Right lobe of liver (tissue), 6 donors: Measurements from ENCODE around the gene TNFRSF21. TPM values are rescaled to one million over a fixed set of nuclear protein-coding genes. Genes with fewer than 3 reads are reported as not detected.

Experiments
- ATAC-seq, 4 donors: fragments of 200-7000 bp; cut with Tn5 transposase; one replicate each; pipeline ENCODE4 v1.9.1; 2020; ENCODE audit warnings: mild to moderate bottlenecking in 4 of 4, moderate library complexity in 4 of 4
- DNase-seq, 3 donors: peaks; one replicate each; pipeline ENCODE4 v3.0.0-alpha.2; 2020
- H3K27ac ChIP-seq, 3 donors: fragments of 200-600 bp; one replicate each; pipeline ENCODE4 v1.8.0; 2022
- H3K27me3 ChIP-seq, 2 donors: fragments of 200-600 bp; one replicate each; pipeline ENCODE4 v1.8.0; 2022
- H3K36me3 ChIP-seq, 4 donors: fragments of 200-600 bp; sonication (generic) in 1 of 4; one replicate each; pipeline versions ENCODE4 v1.5.1 to v1.8.0; 2017 to 2022; ENCODE audit warnings: control low read depth in 1 of 4
- H3K4me1 ChIP-seq, 4 donors: fragments of 200-600 bp; sonication (generic) in 1 of 4; one replicate each; pipeline versions ENCODE4 v1.5.1 to v1.8.0; 2017 to 2022; ENCODE audit warnings: control low read depth in 1 of 4
- H3K4me3 ChIP-seq, 3 donors: fragments of 200-600 bp; one replicate each; pipeline ENCODE4 v1.8.0; 2022
- H3K9me3 ChIP-seq, 4 donors: fragments of 200-600 bp; sonication (generic) in 1 of 4; one replicate each; pipeline versions ENCODE4 v1.5.1 to v1.8.0; 2017 to 2022; ENCODE audit warnings: control low read depth in 1 of 4
- POLR2A ChIP-seq: fragments of 450-650 bp; IDR thresholded peaks from one replicate; pipeline ENCODE4 v1.6.1; 2017; ENCODE audit warnings: antibody characterized with exemption, mild to moderate bottlenecking
- WGBS: methylation state at CpG from one replicate; pipeline ENCODE4 v1.1.6; 2018; ENCODE audit warnings: low coverage, low lambda C conversion rate; ENCODE audit not compliant: insufficient coverage; ENCODE audit errors: missing lambda C conversion rate; 5-methylcytosine and 5-hydroxymethylcytosine counted together
- intact Hi-C, 2 donors: fragments of 100-400 bp; cut with DNase I; formaldehyde crosslinking; loops; one replicate each; pipeline versions ENCODE4 v1.11.2 to v1.14.1; 2022
- total RNA-seq, 6 experiments: library from RNA; depleted of rRNA in 2 of 6; stranded (reverse); fragments of >200 nt in 2 of 6; fragmentation: NEBNext Ultra II Directional in 3 of 6; extraction: Animal tissue kit (Norgen Biotek cat#: 25700) in 3 of 6; gene quantifications; one replicate each; pipeline versions ENCODE4 v1.1.0 to v1.2.4, GENCODE V29; 2016 to 2023
- TF ChIP-seq, protein P1 (sequence below), 4 donors: fragments of 200-600 bp in 3 of 4; fragments of 450-650 bp in 1 of 4; IDR thresholded peaks; one replicate each; pipeline versions ENCODE4 v1.5.1 to v1.8.0; 2016 to 2022; ENCODE audit warnings: antibody characterized with exemption in 4 of 4, mild to moderate bottlenecking in 2 of 4
- donor health status: DM: no; HTN: yes; CAD: no.
- donor health status: DM: no; HTN: no; CAD: no.
- donor health status: DM: no; HTN: no; CAD: no.
- donor health status: DM: no; HTN: yes; CAD: no.
- donor health status: DM: no; HTN: yes; CAD: no.

TNFRSF21 gene
- total RNA-seq, 6 experiments from 2014 or later: 1.9 to 7.9 (median 5.3) TPM

DNA sequence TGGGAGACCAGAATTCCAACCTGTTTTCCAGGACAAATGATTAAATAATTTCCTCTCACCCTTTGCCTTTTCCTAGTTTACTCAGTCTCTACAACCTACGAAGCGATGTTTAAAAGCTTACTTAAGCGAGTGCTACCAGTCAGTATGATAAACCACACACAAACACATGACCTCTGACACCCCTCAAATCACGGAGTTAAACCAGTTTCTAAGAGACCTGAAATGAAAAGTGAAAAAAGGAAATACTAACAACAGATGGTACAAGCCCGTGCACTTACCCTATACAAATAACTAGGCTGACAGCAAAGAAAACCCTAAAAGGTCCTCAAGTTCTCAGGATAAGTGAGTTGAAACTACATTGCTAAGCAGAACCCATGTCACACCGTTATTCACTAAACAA, 7.7 kb downstream of the TNFRSF21 start:
- no peak overlapping the region for H3K4me3 ChIP-seq
- H3K36me3 ChIP-seq: no peaks in the 10 kb centered on the region
- DNase-seq: no peak
- H3K9me3 ChIP-seq: no peaks in the 10 kb centered on the region
- WGBS: 35% methylated on average over 6 of the region's 6 CpGs
- no peaks in the 10 kb centered on the region for H3K27me3 ChIP-seq
- TF ChIP-seq POLR2A: no peak
- TF ChIP-seq, protein P1, sequence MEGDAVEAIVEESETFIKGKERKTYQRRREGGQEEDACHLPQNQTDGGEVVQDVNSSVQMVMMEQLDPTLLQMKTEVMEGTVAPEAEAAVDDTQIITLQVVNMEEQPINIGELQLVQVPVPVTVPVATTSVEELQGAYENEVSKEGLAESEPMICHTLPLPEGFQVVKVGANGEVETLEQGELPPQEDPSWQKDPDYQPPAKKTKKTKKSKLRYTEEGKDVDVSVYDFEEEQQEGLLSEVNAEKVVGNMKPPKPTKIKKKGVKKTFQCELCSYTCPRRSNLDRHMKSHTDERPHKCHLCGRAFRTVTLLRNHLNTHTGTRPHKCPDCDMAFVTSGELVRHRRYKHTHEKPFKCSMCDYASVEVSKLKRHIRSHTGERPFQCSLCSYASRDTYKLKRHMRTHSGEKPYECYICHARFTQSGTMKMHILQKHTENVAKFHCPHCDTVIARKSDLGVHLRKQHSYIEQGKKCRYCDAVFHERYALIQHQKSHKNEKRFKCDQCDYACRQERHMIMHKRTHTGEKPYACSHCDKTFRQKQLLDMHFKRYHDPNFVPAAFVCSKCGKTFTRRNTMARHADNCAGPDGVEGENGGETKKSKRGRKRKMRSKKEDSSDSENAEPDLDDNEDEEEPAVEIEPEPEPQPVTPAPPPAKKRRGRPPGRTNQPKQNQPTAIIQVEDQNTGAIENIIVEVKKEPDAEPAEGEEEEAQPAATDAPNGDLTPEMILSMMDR (IDR thresholded peaks at IDR 0.05): no peak
- no peak for ATAC-seq
- intact Hi-C loops: no loop called here
- no peak overlapping the region for H3K27ac ChIP-seq
- H3K4me1 ChIP-seq: no peaks in the 10 kb centered on the region

DNA sequence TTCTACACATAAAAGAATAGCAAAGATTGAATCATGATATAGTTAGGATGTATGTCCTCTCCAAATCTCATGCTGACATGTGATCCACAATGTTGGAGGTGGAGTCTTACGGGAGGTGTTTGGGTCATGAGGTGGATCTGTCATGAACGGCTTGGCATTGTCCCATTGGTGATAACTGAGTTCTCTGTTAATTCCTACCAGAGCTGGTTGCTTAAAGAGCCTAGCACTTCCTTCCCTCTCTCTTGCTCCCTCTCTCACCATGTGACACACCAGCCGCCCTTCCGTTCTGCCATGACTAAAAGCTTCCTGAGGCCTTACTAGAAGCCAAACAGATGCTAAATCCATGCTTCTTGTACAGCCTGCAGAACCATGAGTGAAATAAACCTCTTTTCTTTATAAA, 8.3 kb downstream of the TNFRSF21 start:
- Histone ChIP-seq H3K27ac (no peak overlapping the region), H3K4me3 (no peak overlapping the region), H3K4me1 (no peaks in the 10 kb centered on the region), H3K27me3 (no peaks in the 10 kb centered on the region), H3K9me3 (no peaks in the 10 kb centered on the region), H3K36me3 (no peaks in the 10 kb centered on the region)
- DNase-seq: no peak
- TF ChIP-seq, protein P1 (IDR thresholded peaks at IDR 0.05): no peak
- TF ChIP-seq POLR2A: no peak
- intact Hi-C loops: no loop called here
- no peak for ATAC-seq
- WGBS: 62% methylated on average over 2 of the region's 4 CpGs

DNA sequence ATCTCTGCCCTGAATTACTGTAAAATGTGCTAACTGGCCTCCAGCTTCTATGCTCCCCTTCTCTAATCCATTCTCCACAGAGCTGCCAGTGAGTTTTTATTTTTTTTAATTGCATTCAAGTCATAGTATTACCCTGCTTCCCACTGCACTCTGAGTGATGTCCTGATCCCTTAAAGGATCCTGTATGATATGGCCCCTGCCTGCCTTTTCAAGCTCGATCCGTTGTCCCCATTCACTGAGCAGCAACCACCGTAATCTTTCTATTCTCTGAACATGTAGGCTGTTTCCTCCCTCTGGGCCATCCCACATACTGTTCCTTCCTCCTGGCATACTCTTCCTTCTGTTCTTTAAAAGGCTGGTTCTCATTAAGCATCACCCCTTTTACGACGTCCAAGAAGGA, 9.3 kb downstream of the TNFRSF21 start:
- H3K36me3 ChIP-seq: no peaks in the 10 kb centered on the region
- no peak overlapping the region for H3K4me3 ChIP-seq
- 81% methylated on average over 5 of the region's 5 CpGs for WGBS
- no peaks in the 10 kb centered on the region for H3K4me1 ChIP-seq
- DNase-seq: no peak
- H3K27me3 ChIP-seq: no peaks in the 10 kb centered on the region
- H3K27ac ChIP-seq: no peak overlapping the region
- no peak for TF ChIP-seq POLR2A
- TF ChIP-seq, protein P1 (IDR thresholded peaks at IDR 0.05): no peak
- intact Hi-C loops: no loop called here
- no peaks in the 10 kb centered on the region for H3K9me3 ChIP-seq
- ATAC-seq: no peak

DNA sequence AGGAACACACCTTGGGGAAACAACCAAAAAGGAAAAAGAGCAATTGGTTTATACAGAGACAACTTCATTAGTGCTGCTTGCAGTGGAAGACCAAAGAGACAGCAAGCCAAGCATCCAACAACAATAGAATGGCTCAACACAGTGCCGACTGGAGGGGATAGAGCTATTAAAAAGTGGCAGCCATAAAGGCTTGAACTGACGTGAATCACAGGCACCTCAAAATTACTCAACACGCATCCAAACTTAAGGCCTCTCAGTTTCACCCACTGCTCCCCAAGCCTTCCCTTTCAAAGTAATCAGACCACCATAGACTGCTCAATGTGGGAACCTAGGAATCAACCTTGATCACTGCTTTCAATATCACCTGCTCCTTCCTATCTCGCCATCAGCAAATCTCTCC, 9.7 kb downstream of the TNFRSF21 start:
- Histone ChIP-seq H3K27me3 (no peaks in the 10 kb centered on the region), H3K27ac (no peak overlapping the region), H3K36me3 (no peaks in the 10 kb centered on the region), H3K4me1 (no peaks in the 10 kb centered on the region), H3K4me3 (no peak overlapping the region), H3K9me3 (no peaks in the 10 kb centered on the region)
- WGBS: 75% methylated on average over 2 of the region's 4 CpGs
- TF ChIP-seq, protein P1 (IDR thresholded peaks at IDR 0.05): no peak
- TF ChIP-seq POLR2A: no peak
- no peak for DNase-seq
- intact Hi-C loops: no loop called here
- no peak for ATAC-seq

DNA sequence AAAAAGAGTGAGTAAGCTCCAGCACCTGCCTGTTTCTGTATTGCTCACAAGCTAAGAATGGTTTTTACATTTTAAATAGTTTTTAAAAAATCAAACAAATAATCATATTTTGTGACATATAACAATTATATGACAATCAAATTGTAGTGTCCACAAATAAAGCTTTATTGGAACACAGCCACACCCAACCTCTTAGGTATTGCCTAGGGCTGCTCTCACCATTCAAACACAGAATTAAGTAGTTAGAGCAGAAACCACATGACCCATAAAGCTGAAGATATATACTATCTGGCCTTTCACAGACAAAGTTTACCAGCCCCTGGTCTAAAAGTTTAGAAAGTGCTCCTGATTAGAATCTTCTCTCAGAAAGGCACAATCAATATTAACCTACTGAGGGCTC, 11.2 kb downstream of the TNFRSF21 start:
- H3K4me3 ChIP-seq: no peak overlapping the region
- H3K27ac ChIP-seq: no peak overlapping the region
- H3K27me3 ChIP-seq: no peaks in the 10 kb centered on the region
- no peak for TF ChIP-seq POLR2A
- TF ChIP-seq, protein P1 (IDR thresholded peaks at IDR 0.05): no peak
- H3K9me3 ChIP-seq: no peaks in the 10 kb centered on the region
- no peak for DNase-seq
- H3K4me1 ChIP-seq: no peaks in the 10 kb centered on the region
- intact Hi-C loops: no loop called here
- ATAC-seq: no peak
- no peaks in the 10 kb centered on the region for H3K36me3 ChIP-seq
